Measurements from ENCODE around the gene CELF4.

The CELF4 gene

DNA sequence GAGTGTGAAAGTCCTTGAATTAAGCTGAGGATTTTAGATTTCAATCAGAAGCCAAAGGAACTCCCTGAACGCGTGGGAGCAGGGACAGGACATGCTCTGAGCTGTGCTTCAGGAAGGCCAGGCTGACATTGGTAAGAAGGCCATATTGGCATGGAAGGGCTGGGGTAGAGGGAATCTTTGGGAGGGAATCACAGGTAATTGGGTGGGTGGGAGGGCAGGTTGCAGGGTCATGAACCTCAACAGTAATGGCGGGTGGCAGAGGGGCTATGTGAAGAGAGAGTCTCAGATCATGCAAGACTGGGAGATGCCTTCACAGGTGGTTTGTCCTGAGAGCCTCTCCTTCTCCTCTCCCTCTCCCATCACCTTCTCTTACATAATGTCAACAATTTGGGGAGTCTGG lies 18.6 kb upstream of the CELF4 start:
- no peak overlapping the region for H3K4me3 Mint-ChIP-seq
- H3K9me3 Mint-ChIP-seq = no peaks in the 10 kb centered on the region
- H3K27me3 Mint-ChIP-seq = peaks cover 9% of the 10 kb centered on the region
- no peak overlapping the region for H3K27ac Mint-ChIP-seq
- no peaks in the 10 kb centered on the region for H3K36me3 Mint-ChIP-seq (ENCODE audit: low read depth)
- ATAC-seq = no peak
- DNase-seq = no peak
- H3K4me1 Mint-ChIP-seq = no peaks in the 10 kb centered on the region

GRCh38 chr18:37582261-37582660 lies 16.7 kb upstream of the CELF4 start:
- Mint-ChIP-seq H3K27me3 (peaks cover 9% of the 10 kb centered on the region), H3K4me3 (no peak overlapping the region), H3K36me3 (ENCODE audit: low read depth) (no peaks in the 10 kb centered on the region), H3K9me3 (no peaks in the 10 kb centered on the region), H3K4me1 (no peaks in the 10 kb centered on the region), H3K27ac (no peak overlapping the region)
- DNase-seq = no peak
- no peak for ATAC-seq

GRCh38 chr18:37578886-37579513 lies 13.4 kb upstream of the CELF4 start:
- Mint-ChIP-seq H3K36me3 (ENCODE audit: low read depth) (no peaks in the 10 kb centered on the region), H3K4me1 (no peaks in the 10 kb centered on the region), H3K9me3 (no peaks in the 10 kb centered on the region), H3K4me3 (no peak overlapping the region), H3K27ac (no peak overlapping the region), H3K27me3 (peaks cover 9% of the 10 kb centered on the region)
- no peak for DNase-seq
- no peak for ATAC-seq

DNA sequence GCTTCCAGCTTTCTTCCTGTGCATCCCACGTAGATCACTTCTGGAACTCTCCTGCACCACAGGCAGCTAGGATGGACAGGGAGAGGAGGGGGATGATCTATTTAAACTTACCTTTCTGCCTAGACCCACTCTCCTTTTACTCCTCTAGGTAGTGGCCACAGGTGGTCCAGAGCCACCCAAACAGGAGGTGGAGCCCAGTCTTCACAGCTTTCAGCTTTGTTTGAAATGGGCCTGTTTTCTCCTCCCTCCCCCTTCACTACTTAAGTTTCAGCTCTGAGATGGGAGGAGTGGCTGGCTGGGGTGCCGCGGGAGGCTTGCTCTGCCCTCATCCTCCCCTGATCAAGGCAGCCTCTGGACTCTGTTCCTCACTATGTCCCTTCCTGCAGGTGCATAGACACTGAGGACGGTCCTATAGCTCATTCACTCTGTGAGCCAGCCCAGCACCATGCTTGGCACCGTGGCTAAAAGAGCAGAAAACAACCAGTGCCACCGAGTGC lies 12.6 kb upstream of the CELF4 start:
- ATAC-seq = no peak

DNA sequence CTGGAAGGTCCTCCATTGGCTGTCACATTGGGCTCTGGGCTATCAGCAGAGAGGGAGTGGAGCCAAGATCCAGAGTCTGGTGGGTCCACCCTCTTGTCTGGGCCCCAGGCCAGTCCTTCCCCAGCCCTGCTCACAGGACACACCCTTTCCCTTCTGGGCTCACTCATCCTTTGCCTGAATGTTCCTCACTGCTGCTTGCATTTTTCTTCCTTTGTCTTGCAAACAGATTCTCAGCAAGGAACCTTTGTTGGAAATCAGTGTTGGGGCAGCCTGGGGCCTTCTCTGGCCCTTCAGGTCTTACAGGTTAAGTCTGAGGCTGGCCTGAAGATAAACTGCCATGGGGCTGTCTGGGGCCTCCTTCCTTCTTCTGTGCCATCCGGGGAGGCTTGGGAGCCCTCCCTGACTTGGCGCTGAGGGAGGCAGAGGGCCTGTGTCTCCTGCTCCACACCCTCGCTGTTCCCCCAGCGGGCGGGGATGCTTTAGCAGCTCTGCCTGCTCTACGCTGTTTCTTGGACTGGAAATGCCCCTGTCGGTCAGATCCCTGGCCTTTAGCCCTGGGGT lies 11.5 kb upstream of the CELF4 start:
- Mint-ChIP-seq H3K27ac (no peak overlapping the region), H3K4me1 (no peaks in the 10 kb centered on the region), H3K36me3 (ENCODE audit: low read depth) (no peaks in the 10 kb centered on the region), H3K4me3 (no peak overlapping the region), H3K9me3 (no peaks in the 10 kb centered on the region), H3K27me3 (peaks cover 9% of the 10 kb centered on the region)
- ATAC-seq (no peak), DNase-seq (no peak)

More for the DNA sequence above, 12.6 kb upstream of the CELF4 start:
- Mint-ChIP-seq H3K27me3 (peaks cover 9% of the 10 kb centered on the region), H3K9me3 (no peaks in the 10 kb centered on the region), H3K4me3 (no peak overlapping the region), H3K36me3 (ENCODE audit: low read depth) (no peaks in the 10 kb centered on the region), H3K27ac (no peak overlapping the region), H3K4me1 (no peaks in the 10 kb centered on the region)
- DNase-seq = no peak

DNA sequence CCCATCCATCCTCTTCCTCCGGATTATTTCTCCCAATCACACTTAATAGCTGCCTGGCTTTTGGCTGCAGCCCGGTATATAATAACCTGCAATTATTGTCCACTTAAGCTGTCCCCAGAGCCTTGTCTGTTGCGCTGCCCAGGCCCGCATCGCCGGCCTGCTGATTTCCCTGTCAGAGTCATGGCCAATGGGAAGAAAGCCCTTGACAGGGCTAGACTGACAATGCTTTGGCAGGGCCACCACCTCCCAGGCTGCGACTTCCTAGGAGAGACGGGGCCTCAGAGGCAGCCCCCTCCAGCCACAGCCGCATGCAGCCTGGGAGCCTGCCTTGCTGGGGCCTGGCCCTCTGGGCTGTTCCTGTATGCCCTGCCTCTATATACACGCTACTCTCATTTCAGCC lies 10.0 kb upstream of the CELF4 start:
- H3K4me1 Mint-ChIP-seq = no peaks in the 10 kb centered on the region
- ATAC-seq (no peak), DNase-seq (no peak)
- H3K27me3 Mint-ChIP-seq = peaks cover 5% of the 10 kb centered on the region
- H3K27ac Mint-ChIP-seq = no peak overlapping the region
- H3K9me3 Mint-ChIP-seq = no peaks in the 10 kb centered on the region
- no peaks in the 10 kb centered on the region for H3K36me3 Mint-ChIP-seq (ENCODE audit: low read depth)
- H3K4me3 Mint-ChIP-seq = no peak overlapping the region

GRCh38 chr18:37574113-37574512 lies 8.5 kb upstream of the CELF4 start:
- no peaks in the 10 kb centered on the region for H3K36me3 Mint-ChIP-seq (ENCODE audit: low read depth)
- no peak overlapping the region for H3K27ac Mint-ChIP-seq
- H3K4me1 Mint-ChIP-seq = no peaks in the 10 kb centered on the region
- DNase-seq = no peak
- ATAC-seq = no peak
- H3K4me3 Mint-ChIP-seq = no peak overlapping the region
- H3K27me3 Mint-ChIP-seq = peaks cover 12% of the 10 kb centered on the region
- no peaks in the 10 kb centered on the region for H3K9me3 Mint-ChIP-seq

DNA sequence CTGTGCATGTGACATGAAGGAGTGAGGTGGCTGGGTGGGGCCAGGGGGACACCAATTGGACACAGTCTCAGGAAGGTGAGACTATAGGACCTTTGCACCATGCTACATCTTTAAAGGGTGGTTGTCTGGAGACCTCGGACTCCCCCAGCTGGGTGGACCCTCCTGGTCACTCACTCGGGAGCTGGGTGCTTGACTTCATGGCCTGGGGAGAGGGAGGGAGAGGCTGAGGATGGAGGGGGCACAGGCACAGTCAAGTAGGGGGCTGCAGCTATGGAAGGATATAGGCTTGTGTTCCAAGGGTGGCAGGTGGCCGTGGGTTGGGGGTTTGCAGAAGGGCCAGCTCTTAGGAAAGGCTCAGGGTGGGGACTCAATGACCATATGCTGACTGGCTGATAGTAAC lies 7.1 kb upstream of the CELF4 start:
- Mint-ChIP-seq H3K36me3 (ENCODE audit: low read depth) (no peaks in the 10 kb centered on the region), H3K27me3 (peaks cover 25% of the 10 kb centered on the region), H3K4me1 (no peaks in the 10 kb centered on the region), H3K9me3 (no peaks in the 10 kb centered on the region), H3K27ac (no peak overlapping the region), H3K4me3 (no peak overlapping the region)
- ATAC-seq (no peak), DNase-seq (no peak)

DNA sequence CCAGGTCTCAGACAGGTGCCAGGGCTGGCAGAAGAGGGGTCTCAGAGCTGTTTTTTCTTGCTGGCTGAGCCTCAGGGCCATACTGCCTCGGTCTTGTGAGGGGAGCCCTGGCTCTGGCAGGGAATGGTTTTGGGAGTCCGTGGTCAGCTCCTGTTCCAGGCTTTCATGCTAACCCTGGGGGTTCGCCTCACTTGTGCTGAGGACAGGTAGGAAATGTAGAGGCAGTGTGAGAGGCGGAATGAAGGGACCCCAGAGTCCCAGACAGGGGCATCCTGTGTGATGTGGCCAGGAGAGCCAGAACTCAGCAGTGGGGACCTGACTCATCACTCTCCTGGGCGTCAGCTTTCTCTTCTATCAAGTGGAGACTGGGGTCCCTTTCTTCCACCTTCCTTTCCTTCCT lies 5.7 kb upstream of the CELF4 start:
- DNase-seq = no peak
- Mint-ChIP-seq H3K9me3 (no peaks in the 10 kb centered on the region), H3K27ac (no peak overlapping the region), H3K4me3 (no peak overlapping the region), H3K4me1 (peaks cover 2% of the 10 kb centered on the region), H3K36me3 (ENCODE audit: low read depth) (no peaks in the 10 kb centered on the region), H3K27me3 (peaks cover 34% of the 10 kb centered on the region)
- ATAC-seq = no peak

GRCh38 chr18:37570336-37570930 lies 4.8 kb upstream of the CELF4 start:
- no peak for ATAC-seq
- peaks cover 5% of the 10 kb centered on the region for H3K4me1 Mint-ChIP-seq
- peaks cover 40% of the 10 kb centered on the region for H3K27me3 Mint-ChIP-seq
- H3K4me3 Mint-ChIP-seq = no peak overlapping the region
- H3K9me3 Mint-ChIP-seq = no peaks in the 10 kb centered on the region
- no peaks in the 10 kb centered on the region for H3K36me3 Mint-ChIP-seq (ENCODE audit: low read depth)
- H3K27ac Mint-ChIP-seq = no peak overlapping the region
- no peak for DNase-seq

DNA sequence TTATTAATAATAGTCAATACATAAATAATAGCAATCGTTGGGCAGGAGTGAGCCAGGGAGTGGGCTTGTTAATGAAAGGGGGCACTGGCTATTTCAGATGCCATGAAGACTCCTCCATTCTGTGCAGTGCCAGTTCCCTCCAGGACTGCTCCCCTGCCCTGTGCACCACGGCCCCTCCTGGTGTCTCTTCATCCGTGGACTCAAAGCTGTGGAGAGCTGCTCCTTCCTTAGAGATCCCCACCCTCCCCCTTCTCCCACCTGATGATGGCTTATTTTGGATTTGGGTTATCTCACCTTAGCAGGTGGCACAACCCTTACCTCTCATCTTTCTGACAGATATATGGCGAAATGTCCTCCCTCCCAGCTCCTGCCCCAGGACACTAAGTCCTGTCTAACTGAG lies 3.1 kb upstream of the CELF4 start:
- H3K4me1 Mint-ChIP-seq = peaks cover 5% of the 10 kb centered on the region
- H3K27ac Mint-ChIP-seq = no peak overlapping the region
- DNase-seq (no peak), ATAC-seq (no peak)
- peaks cover 57% of the 10 kb centered on the region for H3K27me3 Mint-ChIP-seq
- H3K9me3 Mint-ChIP-seq = no peaks in the 10 kb centered on the region
- no peak overlapping the region for H3K4me3 Mint-ChIP-seq
- H3K36me3 Mint-ChIP-seq (ENCODE audit: low read depth) = no peaks in the 10 kb centered on the region

GRCh38 chr18:37567994-37568359 lies 2.4 kb upstream of the CELF4 start:
- Mint-ChIP-seq H3K27ac (no peak overlapping the region), H3K4me1 (peaks cover 5% of the 10 kb centered on the region), H3K27me3 (peaks cover 60% of the 10 kb centered on the region), H3K9me3 (no peaks in the 10 kb centered on the region), H3K36me3 (ENCODE audit: low read depth) (no peaks in the 10 kb centered on the region), H3K4me3 (no peak overlapping the region)
- ATAC-seq (no peak), DNase-seq (no peak)

DNA sequence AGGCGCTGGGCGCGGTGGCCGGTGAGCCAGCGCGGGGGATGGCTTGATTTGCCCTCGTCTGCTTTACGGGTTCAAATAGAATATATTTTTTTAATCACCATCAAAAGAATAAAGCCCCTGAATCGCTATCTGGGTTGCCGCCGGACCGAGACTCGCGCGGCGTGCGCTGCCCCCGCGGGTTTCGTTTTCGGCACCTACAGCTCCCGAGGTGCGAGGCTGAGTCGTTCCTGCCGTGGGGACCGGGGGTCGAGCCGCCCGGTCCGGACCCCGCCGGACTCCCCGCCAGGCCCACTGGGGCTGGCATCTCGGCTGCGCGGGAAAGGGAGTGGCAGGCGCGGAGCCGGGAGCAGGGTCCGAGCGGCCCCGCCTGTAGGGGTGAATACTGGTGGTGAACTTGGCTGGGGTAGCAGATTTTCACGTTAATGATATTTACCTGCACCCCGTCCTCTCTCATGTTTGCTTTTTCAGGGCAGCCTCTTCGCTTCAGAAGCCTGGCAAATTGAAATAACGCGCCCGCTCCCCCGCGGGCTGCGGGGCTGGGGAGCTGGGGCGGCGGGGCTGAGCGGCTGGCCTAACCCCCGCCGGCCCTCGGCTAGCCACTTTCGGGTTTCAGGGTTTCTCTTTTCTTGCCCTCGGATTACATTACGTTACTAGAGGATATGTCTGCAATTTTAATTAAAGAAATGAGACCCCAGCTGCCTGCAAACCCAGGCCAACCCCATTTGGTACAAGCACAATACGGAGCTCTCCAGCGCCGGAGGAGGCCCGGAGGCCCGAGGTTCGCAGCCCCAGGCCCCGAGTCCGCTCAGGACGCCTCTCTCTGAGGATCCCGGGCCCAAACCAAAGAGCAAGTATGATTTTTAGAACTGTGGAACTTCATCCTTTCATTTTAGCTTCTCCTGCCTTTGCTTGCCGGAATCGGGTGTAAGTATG lies 1.7 kb upstream of the CELF4 start:
- no peak overlapping the region for H3K4me3 Mint-ChIP-seq
- H3K27me3 Mint-ChIP-seq = peaks cover 63% of the 10 kb centered on the region
- DNase-seq = no peak
- H3K27ac Mint-ChIP-seq = no peak overlapping the region
- H3K9me3 Mint-ChIP-seq = no peaks in the 10 kb centered on the region
- no peaks in the 10 kb centered on the region for H3K36me3 Mint-ChIP-seq (ENCODE audit: low read depth)
- no peak for ATAC-seq
- peaks cover 5% of the 10 kb centered on the region for H3K4me1 Mint-ChIP-seq

DNA sequence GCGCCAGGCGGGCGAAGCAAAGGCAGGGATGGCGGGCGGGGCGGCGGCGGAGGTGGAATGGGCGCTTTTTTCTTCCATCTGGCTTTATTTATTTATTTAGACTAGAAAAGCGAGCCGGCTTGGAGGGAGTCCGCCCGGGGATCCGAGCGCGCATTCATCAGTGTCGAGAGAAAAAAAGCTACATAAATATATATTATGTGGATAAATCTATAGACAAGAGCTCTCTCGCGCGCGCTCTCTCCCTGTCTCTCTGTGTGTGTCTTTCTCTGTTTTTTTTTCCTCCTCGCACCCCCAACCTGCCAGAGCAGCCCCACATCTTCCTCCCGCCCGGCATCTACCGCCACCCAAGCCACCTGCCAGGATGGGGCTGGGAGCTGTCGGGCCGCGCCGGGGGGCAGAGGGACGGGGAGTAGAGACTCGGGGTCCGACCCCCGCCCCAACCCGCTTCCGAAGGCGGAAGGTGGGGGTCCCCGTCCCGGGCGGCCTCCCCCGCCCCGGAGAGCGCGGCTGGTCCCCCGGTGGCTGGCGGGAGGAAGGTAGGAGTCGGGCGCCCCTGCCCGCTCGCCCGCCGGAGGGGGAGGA lies 972 bp upstream of the CELF4 start:
- Mint-ChIP-seq H3K4me3 (peak overlapping the region; percentile 32), H3K36me3 (ENCODE audit: low read depth) (no peaks in the 10 kb centered on the region), H3K9me3 (no peaks in the 10 kb centered on the region), H3K27ac (no peak overlapping the region), H3K4me1 (peaks cover 5% of the 10 kb centered on the region), H3K27me3 (peaks cover 69% of the 10 kb centered on the region)
- ATAC-seq (no peak), DNase-seq (no peak)

All from activated naive CD8-positive, alpha-beta T cell treated with anti-CD3 and anti-CD28 coated beads, Interleukin-2, amount 50 U/mL, for 24 hours (primary cell).